SU-DHL-6 (cell line): Measurements from ENCODE around the gene SGCD.

Experiments used
- H2AFZ ChIP-seq: fragments of 200-600 bp; sonication (generic); 2 replicates; pipeline ENCODE4 v1.6.1; 2014; ENCODE audit warnings: low read depth, mild to moderate bottlenecking, moderate library complexity, mixed read lengths, antibody characterized with exemption, low read length; ENCODE audit not compliant: severe bottlenecking
- H3F3A ChIP-seq: fragments of 200-600 bp; shearing (Covaris generic); 2 replicates; pipeline ENCODE4 v1.6.0; 2016; ENCODE audit warnings: antibody characterized with exemption, mild to moderate bottlenecking; ENCODE audit not compliant: insufficient read depth
- H3K27ac ChIP-seq: fragments of 200-600 bp; sonication (generic); 2 replicates; pipeline ENCODE4 v1.5.1; 2016; ENCODE audit warnings: low read depth, mild to moderate bottlenecking, low read length, moderate library complexity, mixed read lengths
- H3K27me3 ChIP-seq: fragments of 200-600 bp; sonication (generic), shearing (Covaris generic); 2 replicates; pipeline ENCODE4 v1.6.0; 2014; ENCODE audit warnings: mild to moderate bottlenecking, low read length
- H3K36me3 ChIP-seq: fragments of 200-600 bp; sonication (generic); 2 replicates; pipeline ENCODE4 v1.6.1; 2014; ENCODE audit warnings: mild to moderate bottlenecking, low read length, mixed read lengths
- H3K4me2 ChIP-seq: fragments of 300-600, 200-600 bp; shearing (Covaris generic), sonication (generic); 2 replicates; pipeline ENCODE4 v1.6.0; 2014; ENCODE audit warnings: low read length, low read depth, mild to moderate bottlenecking; ENCODE audit not compliant: poor library complexity, severe bottlenecking
- H3K4me3 ChIP-seq: fragments of 200-600 bp; sonication (generic); 2 replicates; pipeline ENCODE4 v1.5.1; 2014; ENCODE audit warnings: antibody characterized with exemption, low read length, mild to moderate bottlenecking, mixed read lengths; ENCODE audit not compliant: insufficient read depth, poor library complexity, severe bottlenecking
- H3K79me2 ChIP-seq: fragments of 200-600 bp; sonication (generic); 2 replicates; pipeline ENCODE4 v1.6.1; 2014; ENCODE audit warnings: mild to moderate bottlenecking, low read length, moderate library complexity; ENCODE audit not compliant: insufficient read depth
- H3K9ac ChIP-seq: fragments of 200-600 bp; sonication (generic); 2 replicates; pipeline ENCODE4 v1.7.0; 2014; ENCODE audit warnings: mild to moderate bottlenecking, low read length
- H3K9me2 ChIP-seq: fragments of 200-600 bp; sonication (generic); replicated peaks from 2 replicates; pipeline ENCODE4 v1.6.1; 2014; ENCODE audit warnings: low read length; ENCODE audit not compliant: insufficient read depth
- H3K9me3 ChIP-seq: fragments of 200-600 bp; sonication (generic); 2 replicates; pipeline ENCODE4 v1.6.1; 2014; ENCODE audit warnings: low read length, mixed read lengths; ENCODE audit not compliant: insufficient read depth
- H4K20me1 ChIP-seq: fragments of 200-600 bp; sonication (generic); 2 replicates; pipeline ENCODE4 v1.6.1; 2014; ENCODE audit warnings: low read depth, mild to moderate bottlenecking, antibody characterized with exemption, low read length, moderate library complexity, mixed read lengths
- EZH2phosphoT487 ChIP-seq: fragments of 200-600 bp; sonication (generic), shearing (Covaris generic); conservative IDR thresholded peaks from 2 replicates; pipeline ENCODE4 v1.6.1; 2018; ENCODE audit warnings: mild to moderate bottlenecking, antibody characterized with exemption, low read length, moderate library complexity, mixed read lengths
- TF ChIP-seq, protein P1 (sequence below): fragments of 200-600 bp; sonication (generic); IDR thresholded peaks from one replicate; pipeline ENCODE4 v1.5.1; 2017; ENCODE audit warnings: antibody characterized with exemption, mild to moderate bottlenecking, low read length, moderate library complexity; ENCODE audit not compliant: insufficient read depth, poor library complexity, severe bottlenecking

Gene SGCD

DNA sequence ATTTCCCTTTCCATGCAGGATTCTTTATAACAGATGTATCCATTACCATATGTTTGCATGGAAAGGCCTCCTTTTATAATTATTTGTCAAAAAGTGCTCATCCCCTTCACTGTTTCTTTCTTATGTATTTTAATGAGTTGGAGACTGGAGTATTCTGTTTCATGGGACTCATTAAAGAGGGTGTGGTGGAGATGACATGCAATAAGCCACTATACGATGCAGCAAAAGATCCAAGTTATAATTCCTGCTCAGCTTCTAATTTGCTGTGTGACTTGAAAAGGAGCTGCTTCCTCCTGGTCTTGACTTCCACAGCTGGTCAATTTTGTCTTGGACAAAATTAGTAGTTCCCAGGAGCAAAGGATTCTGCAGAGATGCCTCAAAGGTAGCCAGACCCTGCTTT, 13.9 kb downstream of the SGCD start:
- H3K27me3 ChIP-seq, result no peaks in the 10 kb centered on the region
- H4K20me1 ChIP-seq, result no peaks in the 10 kb centered on the region
- H3K4me3 ChIP-seq, result no peak overlapping the region
- TF ChIP-seq EZH2phosphoT487, result no peak
- TF ChIP-seq, protein P1, sequence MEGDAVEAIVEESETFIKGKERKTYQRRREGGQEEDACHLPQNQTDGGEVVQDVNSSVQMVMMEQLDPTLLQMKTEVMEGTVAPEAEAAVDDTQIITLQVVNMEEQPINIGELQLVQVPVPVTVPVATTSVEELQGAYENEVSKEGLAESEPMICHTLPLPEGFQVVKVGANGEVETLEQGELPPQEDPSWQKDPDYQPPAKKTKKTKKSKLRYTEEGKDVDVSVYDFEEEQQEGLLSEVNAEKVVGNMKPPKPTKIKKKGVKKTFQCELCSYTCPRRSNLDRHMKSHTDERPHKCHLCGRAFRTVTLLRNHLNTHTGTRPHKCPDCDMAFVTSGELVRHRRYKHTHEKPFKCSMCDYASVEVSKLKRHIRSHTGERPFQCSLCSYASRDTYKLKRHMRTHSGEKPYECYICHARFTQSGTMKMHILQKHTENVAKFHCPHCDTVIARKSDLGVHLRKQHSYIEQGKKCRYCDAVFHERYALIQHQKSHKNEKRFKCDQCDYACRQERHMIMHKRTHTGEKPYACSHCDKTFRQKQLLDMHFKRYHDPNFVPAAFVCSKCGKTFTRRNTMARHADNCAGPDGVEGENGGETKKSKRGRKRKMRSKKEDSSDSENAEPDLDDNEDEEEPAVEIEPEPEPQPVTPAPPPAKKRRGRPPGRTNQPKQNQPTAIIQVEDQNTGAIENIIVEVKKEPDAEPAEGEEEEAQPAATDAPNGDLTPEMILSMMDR, result no peak
- H3F3A ChIP-seq, result no peaks in the 10 kb centered on the region
- H3K9me2 ChIP-seq, result no peaks in the 10 kb centered on the region
- H3K9ac ChIP-seq, result no peak overlapping the region
- no peaks in the 10 kb centered on the region for H3K79me2 ChIP-seq
- no peak overlapping the region for H3K27ac ChIP-seq
- H3K9me3 ChIP-seq, result no peaks in the 10 kb centered on the region
- no peak overlapping the region for H3K4me2 ChIP-seq
- H2AFZ ChIP-seq, result no peak overlapping the region
- no peaks in the 10 kb centered on the region for H3K36me3 ChIP-seq

- H3K4me3 ChIP-seq, result no peak overlapping the region
- H3K9me2 ChIP-seq, result no peaks in the 10 kb centered on the region
- H2AFZ ChIP-seq, result no peak overlapping the region
- TF ChIP-seq EZH2phosphoT487, result no peak
- TF ChIP-seq, protein P1, result no peak
- no peak overlapping the region for H3K9ac ChIP-seq
- no peaks in the 10 kb centered on the region for H3F3A ChIP-seq
- no peaks in the 10 kb centered on the region for H3K79me2 ChIP-seq
- no peaks in the 10 kb centered on the region for H3K36me3 ChIP-seq
- H4K20me1 ChIP-seq, result no peaks in the 10 kb centered on the region
- H3K27ac ChIP-seq, result no peak overlapping the region
- H3K9me3 ChIP-seq, result no peaks in the 10 kb centered on the region
- H3K4me2 ChIP-seq, result no peak overlapping the region
- H3K27me3 ChIP-seq, result no peaks in the 10 kb centered on the region
Observed at GRCh38 chr5:156350256-156350655, 23.3 kb downstream of the SGCD start.

DNA sequence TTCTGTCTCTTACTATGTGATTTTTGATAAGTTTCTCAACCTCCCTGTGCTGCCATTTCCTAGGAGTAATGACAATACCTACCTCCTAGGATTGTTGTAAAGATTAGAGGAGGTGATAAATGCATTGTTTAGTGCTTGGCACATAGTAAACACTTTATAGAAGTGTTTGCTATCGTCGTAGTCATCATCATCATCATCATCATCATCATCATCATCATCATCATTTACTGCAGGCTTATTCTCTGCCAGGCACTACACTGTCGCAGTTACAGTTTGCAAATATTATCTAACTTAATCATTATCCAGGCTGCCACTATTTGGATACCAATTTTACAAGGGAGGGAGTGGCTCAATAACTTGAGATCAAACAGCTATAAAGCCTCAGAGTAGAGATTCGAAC, 24.5 kb downstream of the SGCD start:
- TF ChIP-seq EZH2phosphoT487, result no peak
- TF ChIP-seq, protein P1, result no peak
- Histone ChIP-seq H3K36me3 (no peaks in the 10 kb centered on the region), H3K9me2 (no peaks in the 10 kb centered on the region), H3K9ac (no peak overlapping the region), H3K4me3 (no peak overlapping the region), H2AFZ (no peak overlapping the region), H4K20me1 (no peaks in the 10 kb centered on the region), H3K27me3 (no peaks in the 10 kb centered on the region), H3K4me2 (no peak overlapping the region), H3K79me2 (no peaks in the 10 kb centered on the region), H3K9me3 (no peaks in the 10 kb centered on the region), H3K27ac (no peak overlapping the region), H3F3A (no peaks in the 10 kb centered on the region)
